ENCODE measurements around the gene MOGAT3. TPM values are rescaled to one million over a fixed set of nuclear protein-coding genes. Genes with fewer than 3 reads are reported as not detected.
A peak's percentile ranks its signal among the peaks of the same experiment; 100 is the strongest.

Gene MOGAT3
- total RNA-seq, 1 experiment from 2014 or later: 0.81 TPM

GRCh38 chr7:101175664-101176063, 25.2 kb downstream of the MOGAT3 start (continued):
- TF ChIP-seq ZNF425 (CRISPR knock-in tag; conservative IDR thresholded peaks at IDR 0.05) (no peak), IRF1 (CRISPR knock-in tag; IDR thresholded peaks at IDR 0.05) (no peak), RELA (CRISPR knock-in tag; IDR thresholded peaks at IDR 0.05; ENCODE audit: borderline replicate concordance) (no peak), GTF2I (CRISPR knock-in tag; conservative IDR thresholded peaks at IDR 0.05) (no peak), NFATC4 (CRISPR knock-in tag; IDR thresholded peaks at IDR 0.05) (no peak), ZNF512 (CRISPR knock-in tag; IDR thresholded peaks at IDR 0.05; ENCODE audit: borderline replicate concordance) (no peak)

GRCh38 chr7:101174322-101174854, 26.4 kb downstream of the MOGAT3 start:
- Mint-ChIP-seq H3K27ac (no peak overlapping the region), H3K9me3 (no peaks in the 10 kb centered on the region), H3K4me3 (peak overlapping the region; percentile 74), H3K4me1 (peaks cover 37% of the 10 kb centered on the region), H3K27me3 (ENCODE audit: low read depth) (peaks cover 100% of the 10 kb centered on the region), H3K36me3 (no peaks in the 10 kb centered on the region)
- ChIA-PET POLR2A (interaction anchor here (0.6 to 2.2 kb wide), 7 partner anchors 8 to 490 kb away, joined by 3 to 14 read pairs (median 4); partner anchors contain the start of genes MOGAT3, PLOD3, VGF and ZNHIT1), CTCF (interaction anchor here (0.6 to 6.9 kb wide), 22 partner anchors 9 to 338 kb away, joined by 3 to 86 read pairs (median 8); partner anchors contain the start of genes PLOD3, TRIM56, VGF and ZNHIT1)
- TF ChIP-seq RELA (CRISPR knock-in tag; IDR thresholded peaks at IDR 0.05; ENCODE audit: borderline replicate concordance) (no peak), CBFB (CRISPR knock-in tag; IDR thresholded peaks at IDR 0.05; ENCODE audit: low read depth) (0 out of 2 replicates have a peak, but pooled peaks have one; percentile 65)
- DNase-seq (ENCODE audit: low spot score) (peak; percentile 41), ATAC-seq (no peak; the same call in 1 of the 2 replicates)

GRCh38 chr7:101173752-101174244, 27.0 kb downstream of the MOGAT3 start:
- ATAC-seq (peak; percentile 71), DNase-seq (ENCODE audit: low spot score) (peak; percentile 91)
- POLR2A ChIA-PET: interaction anchor here (0.6 to 2.2 kb wide), 8 partner anchors 9 to 490 kb away, joined by 3 to 14 read pairs (median 4); partner anchors contain the start of genes MOGAT3, PLOD3, VGF and ZNHIT1
- TF ChIP-seq SP1 (CRISPR knock-in tag; conservative IDR thresholded peaks at IDR 0.05): peak; percentile 34; the same call in 1 of the 2 replicates
- no peak for TF ChIP-seq JUN (CRISPR knock-in tag; IDR thresholded peaks at IDR 0.05)
- peak; percentile 82; the same call in 1 of the 2 replicates for TF ChIP-seq ZNF121 (CRISPR knock-in tag; IDR thresholded peaks at IDR 0.05)
- TF ChIP-seq ATF6 (CRISPR knock-in tag; IDR thresholded peaks at IDR 0.05): no peak
- TF ChIP-seq MYBL2 (CRISPR knock-in tag; IDR thresholded peaks at IDR 0.05): no peak
- peak; percentile 95 for TF ChIP-seq PRDM15 (CRISPR knock-in tag; IDR thresholded peaks at IDR 0.05)
- TF ChIP-seq GTF2I (CRISPR knock-in tag; conservative IDR thresholded peaks at IDR 0.05): peak; percentile 89
- Mint-ChIP-seq H3K36me3 (no peaks in the 10 kb centered on the region), H3K4me1 (peaks cover 43% of the 10 kb centered on the region), H3K27me3 (ENCODE audit: low read depth) (peaks cover 100% of the 10 kb centered on the region), H3K4me3 (peak overlapping the region; percentile 74), H3K9me3 (no peaks in the 10 kb centered on the region), H3K27ac (no peak overlapping the region)
- CTCF ChIA-PET: interaction anchor here (0.7 to 6.9 kb wide), 21 partner anchors 8 to 337 kb away, joined by 3 to 86 read pairs (median 9); partner anchors contain the start of genes PLOD3, TRIM56, VGF and ZNHIT1
